HL-60 (cell line): Measurements from ENCODE around the gene CHCHD6.

Source experiments
- DNase-seq, 2 experiments: peaks; one replicate each; pipeline ENCODE4 v3.0.0-alpha.2; 2010 to 2020; ENCODE audit warnings: low read depth in 1 of 2, low spot score in 1 of 2
- H3K27ac ChIP-seq: fragments of 250-450 bp; sonication (Bioruptor Pico); replicated peaks from 2 replicates; pipeline ENCODE4 v1.5.1; 2020; ENCODE audit warnings: mild to moderate bottlenecking, moderate library complexity
- H3K27me3 ChIP-seq: fragments of 250-450 bp; sonication (Bioruptor Pico); 2 replicates; pipeline ENCODE4 v1.5.1; 2021; ENCODE audit warnings: mild to moderate bottlenecking, moderate library complexity; ENCODE audit not compliant: insufficient read depth, poor library complexity, severe bottlenecking
- H3K4me3 ChIP-seq: replicated peaks from 2 replicates; pipeline ENCODE4 v1.5.1; 2011; ENCODE audit warnings: mild to moderate bottlenecking, control low read depth, low read length; ENCODE audit not compliant: insufficient read depth
- CTCF ChIP-seq: IDR thresholded peaks from one replicate; pipeline ENCODE4 v1.5.1; 2011; ENCODE audit warnings: low read length, control low read depth, inconsistent platforms; ENCODE audit not compliant: insufficient read depth
- GABPA ChIP-seq: IDR thresholded peaks from 2 replicates; pipeline ENCODE4 v1.6.1; 2012; ENCODE audit warnings: low read depth
- POLR2AphosphoS5 ChIP-seq: IDR thresholded peaks from 2 replicates; pipeline ENCODE4 v1.6.1; 2012; ENCODE audit warnings: low read depth
- REST ChIP-seq: IDR thresholded peaks from 2 replicates; pipeline ENCODE4 v1.6.1; 2012; ENCODE audit warnings: low read depth; ENCODE audit not compliant: insufficient replicate concordance
- SPI1 ChIP-seq: IDR thresholded peaks from 2 replicates; pipeline ENCODE4 v1.6.1; 2012; ENCODE audit warnings: low read depth, mild to moderate bottlenecking, borderline replicate concordance

Gene CHCHD6

GRCh38 chr3:126944089-126944965 lies 240.3 kb downstream of the CHCHD6 start:
- Histone ChIP-seq H3K4me3 (no peak overlapping the region), H3K27me3 (no peaks in the 10 kb centered on the region), H3K27ac (no peak overlapping the region)
- DNase-seq, result no peak
- no peak for TF ChIP-seq POLR2AphosphoS5
- no peak for TF ChIP-seq SPI1
- no peak for TF ChIP-seq REST
- TF ChIP-seq GABPA, result no peak
- TF ChIP-seq CTCF, result no peak

GRCh38 chr3:126945171-126945721 lies 241.2 kb downstream of the CHCHD6 start:
- TF ChIP-seq POLR2AphosphoS5, result no peak
- no peak for TF ChIP-seq GABPA
- no peak for TF ChIP-seq REST
- no peak for TF ChIP-seq SPI1
- DNase-seq, result no peak
- H3K4me3 ChIP-seq, result no peak overlapping the region
- no peaks in the 10 kb centered on the region for H3K27me3 ChIP-seq
- H3K27ac ChIP-seq, result no peak overlapping the region

- DNase-seq, result no peak
- H3K27ac ChIP-seq, result no peak overlapping the region
- H3K4me3 ChIP-seq, result no peak overlapping the region
- no peaks in the 10 kb centered on the region for H3K27me3 ChIP-seq
- TF ChIP-seq POLR2AphosphoS5 (no peak), GABPA (no peak), REST (no peak), SPI1 (no peak), CTCF (no peak)
Measured at GRCh38 chr3:126945891-126946290, 241.9 kb downstream of the CHCHD6 start.
